GM21515 (cell line): ENCODE results near the gene WNT9A.
"Not testable (repeated sequence)": the region's sequence is repeated elsewhere in the genome, so short reads cannot be mapped to it uniquely, and the experiment has no call there.

Experiments used
- ATAC-seq: cut with Tn5 transposase; IDR thresholded peaks from one replicate; pipeline ENCODE4 v1.9.1; 2021; ENCODE audit not compliant: unreplicated experiment

The WNT9A gene

DNA sequence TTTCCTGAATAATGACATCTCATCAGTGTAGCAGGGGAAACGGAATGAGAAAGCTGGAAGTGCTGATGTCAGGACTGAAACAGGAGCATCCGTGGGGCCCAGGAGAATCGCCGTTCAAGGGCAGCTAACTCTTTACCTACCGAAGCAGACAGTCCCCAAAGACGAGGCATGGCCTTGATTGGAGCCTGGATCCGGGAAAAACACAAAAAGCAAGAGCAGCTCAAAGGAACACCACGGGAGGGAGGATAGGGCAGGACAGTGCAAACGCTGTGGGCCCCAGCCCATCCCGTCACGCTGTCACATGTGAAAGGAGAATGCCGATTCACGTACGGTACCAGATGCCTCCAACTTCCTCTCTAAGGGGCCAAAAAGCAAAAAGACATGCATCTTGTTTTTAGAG lies 34.9 kb downstream of the WNT9A start:
- ATAC-seq, result no peak

DNA sequence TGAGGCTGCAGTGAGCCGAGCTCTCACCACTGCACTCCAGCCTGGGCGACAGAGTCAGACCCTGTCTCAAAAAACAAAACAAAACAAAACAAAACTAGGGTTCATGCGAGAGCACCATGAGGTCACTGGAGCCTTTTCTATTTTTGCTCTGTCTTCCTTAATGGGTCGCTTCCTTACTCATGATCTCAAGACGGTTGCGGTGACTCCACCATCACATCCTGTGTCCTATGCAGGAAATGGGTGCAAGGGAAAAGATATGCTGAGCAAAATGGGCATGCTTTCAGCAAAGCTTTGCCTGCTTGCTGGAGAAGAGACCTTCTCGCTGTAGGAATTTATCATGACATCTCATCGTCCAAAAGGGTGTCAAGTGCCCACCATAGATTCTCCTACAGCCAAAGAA lies 36.4 kb downstream of the WNT9A start:
- ATAC-seq, result no peak

DNA sequence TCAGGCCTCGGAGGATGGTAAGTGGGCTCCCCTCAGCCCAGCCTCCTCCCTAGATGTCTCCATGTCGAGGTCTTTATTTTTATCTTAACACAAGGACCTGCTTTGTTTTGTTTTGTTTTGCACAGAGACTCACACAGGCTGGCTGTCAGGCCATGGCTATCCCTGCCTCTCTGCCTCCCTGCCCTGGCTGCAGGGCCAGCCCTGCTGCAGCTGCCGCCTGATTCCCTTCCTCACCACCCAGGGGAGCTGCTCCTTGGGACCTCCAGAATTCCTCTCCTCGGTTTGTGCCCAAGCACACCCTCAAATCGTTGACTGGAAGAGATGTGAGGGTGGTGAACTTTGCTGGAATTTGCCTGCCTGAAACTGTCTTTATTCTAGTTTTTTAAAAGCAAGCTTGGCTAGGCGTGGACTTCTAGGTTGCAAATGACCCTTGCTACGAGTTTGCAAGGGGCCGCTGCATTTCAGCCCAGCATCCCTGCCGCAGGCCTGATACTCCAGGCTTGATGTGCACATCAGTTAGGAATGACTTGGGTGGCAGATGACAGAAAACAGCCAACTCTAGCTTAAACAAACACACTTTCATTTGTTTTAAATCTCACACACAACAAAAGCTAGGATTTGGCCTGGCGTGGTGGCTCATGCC lies 37.1 kb downstream of the WNT9A start:
- no peak for ATAC-seq

DNA sequence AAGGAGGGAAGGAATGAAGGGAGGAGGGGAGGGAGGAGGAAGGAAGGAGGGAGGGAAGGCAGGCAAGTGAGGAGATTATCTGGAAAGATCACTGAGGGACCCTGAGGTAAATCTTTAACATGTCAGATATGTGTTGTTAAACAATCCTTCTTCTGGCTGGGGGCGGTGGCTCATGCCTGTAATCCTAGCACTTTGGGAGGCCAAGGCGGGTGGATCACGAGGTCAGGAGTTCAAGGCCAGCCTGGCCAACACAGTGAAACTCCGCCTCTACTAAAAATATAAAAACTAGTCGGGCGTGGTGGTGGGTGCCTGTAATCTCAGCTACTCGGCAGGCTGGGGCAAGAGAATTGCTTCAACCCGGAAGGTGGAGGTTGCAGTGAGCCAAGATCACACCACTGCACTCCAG lies 37.8 kb downstream of the WNT9A start:
- not testable (repeated sequence) for ATAC-seq

DNA sequence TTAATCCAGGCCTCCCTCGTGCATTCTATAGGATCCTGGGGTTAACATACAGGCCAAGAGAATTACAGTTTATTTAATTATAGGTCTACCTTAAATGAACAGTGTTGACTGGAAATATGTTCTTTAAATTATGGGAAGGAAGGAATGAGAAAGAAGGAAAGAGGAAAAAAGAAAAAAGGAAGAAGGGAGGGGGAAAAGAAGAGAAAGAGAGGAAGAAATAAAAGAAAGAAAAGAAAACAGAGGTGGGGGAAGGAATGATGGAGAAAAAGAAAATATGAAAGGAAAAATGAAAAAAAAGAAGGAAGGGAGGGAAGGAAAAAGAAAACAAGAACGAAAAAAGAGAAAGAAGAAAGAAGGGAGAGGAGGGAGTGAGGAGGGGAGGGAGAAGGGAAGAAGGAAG lies 38.5 kb downstream of the WNT9A start:
- no peak for ATAC-seq

DNA sequence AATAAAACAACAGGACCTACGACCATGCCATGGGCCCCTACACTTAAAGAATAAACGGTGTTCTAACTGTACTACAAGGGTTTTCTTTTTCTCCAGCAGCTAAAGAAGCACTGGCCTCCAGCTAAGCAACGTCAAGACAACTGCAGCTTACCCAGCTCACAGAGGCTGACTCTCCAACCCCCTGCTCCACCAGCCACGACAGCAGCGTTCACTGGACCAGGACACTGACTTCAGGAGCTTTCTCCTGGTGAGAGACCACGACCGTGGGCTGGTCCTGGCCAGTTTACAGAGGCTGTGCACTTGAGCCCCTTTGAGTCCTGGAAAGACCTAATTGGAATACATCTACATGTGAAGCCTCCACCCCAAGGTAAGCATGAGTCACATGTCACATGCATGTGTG lies 39.4 kb downstream of the WNT9A start:
- no peak for ATAC-seq

DNA sequence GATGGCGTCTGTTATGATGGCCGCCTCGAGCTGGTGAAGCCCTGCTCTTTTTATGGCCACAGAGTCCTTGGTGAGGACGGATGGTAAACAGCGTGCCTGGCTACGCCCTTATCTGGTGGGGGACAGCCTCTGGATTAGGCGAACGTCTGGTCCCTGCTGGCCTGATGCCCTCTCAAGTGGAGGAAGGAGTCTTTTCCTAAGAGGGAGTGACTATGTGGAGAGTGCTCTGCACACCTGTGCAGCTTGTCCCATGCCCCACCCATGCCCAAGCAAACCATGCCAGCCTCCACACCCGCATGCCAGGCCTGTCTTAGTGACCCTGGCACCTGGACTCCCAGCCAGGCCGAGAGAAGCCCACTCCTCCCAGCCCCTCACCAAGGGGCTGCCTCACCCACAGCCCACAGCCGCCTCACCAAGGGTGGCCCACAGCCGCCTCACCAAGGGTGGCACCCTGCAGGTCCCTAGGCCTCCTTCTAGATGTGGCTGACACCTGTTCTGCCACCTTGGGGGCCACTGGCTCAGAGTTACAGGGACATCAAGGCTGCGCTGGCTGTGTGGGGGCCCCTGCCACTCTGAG lies 40.2 kb downstream of the WNT9A start:
- no peak for ATAC-seq

DNA sequence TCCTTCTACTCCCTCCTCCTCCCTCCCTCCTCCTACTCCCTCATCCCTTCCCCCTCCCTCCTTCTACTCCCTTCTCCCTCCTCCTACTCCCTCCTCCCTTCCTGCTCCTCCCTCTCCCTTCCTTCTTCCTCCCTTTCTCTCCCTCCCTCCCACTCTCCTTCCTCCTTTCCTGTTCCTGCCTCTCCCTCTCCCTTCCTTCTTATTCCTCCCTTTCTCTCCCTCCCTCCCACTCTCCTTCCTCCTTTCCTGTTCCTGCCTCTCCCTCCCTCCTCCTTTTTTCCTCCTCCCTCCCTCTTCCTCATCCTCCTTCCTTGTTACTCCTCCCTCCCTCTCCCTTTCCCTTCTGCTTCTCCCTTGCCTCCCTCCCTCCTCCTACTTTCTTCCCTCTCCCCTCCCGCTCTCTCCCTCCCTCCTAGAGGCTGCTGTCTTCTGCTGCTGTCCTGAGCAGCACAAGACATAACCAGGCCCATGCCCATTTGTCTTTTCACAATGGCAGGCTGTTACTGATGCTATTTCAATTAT lies 41.1 kb downstream of the WNT9A start:
- no peak for ATAC-seq

DNA sequence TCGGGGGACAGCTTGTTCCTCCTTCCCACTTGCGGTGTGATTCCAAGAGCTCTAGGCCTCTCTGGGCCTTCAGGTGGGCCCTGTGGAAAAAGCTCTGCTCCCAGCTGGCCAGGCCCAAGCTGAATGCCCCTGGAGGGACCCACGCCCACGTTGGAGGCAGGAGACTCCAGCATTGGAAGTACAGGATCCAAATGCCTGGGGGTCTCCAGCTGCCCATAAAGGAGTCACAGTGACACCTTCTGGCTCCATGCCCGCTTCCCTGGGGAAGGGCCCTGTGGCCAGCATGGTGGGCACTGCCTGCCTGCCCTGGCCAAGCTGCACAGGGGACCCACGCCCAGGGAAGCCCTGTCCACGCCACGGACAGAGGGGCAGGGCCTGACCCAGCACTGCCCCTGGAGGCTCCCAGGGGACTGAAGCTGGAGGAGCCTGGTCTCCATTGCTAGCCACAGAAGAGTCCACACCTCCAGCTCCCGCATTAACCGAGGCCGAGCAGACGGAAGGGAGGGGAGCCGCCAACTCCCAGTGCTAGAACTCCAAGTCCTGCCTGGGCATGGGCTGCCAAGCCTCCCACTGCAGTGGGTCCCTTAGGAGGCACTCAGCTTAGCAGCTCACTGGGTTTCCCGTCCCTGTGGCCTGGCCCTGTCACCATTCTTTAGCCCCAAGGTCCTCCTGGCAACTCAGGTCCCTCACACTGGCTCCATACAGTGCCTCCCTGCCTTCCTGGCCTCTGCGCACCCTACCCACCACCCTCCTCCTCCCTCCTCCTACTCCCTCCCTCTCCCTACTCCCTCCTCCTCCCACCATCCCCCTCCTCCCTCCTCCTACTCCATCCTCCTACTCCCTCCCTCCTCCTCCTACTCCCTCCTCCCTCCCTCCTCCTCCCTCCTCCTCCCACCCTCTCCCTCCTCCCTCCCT lies 41.9 kb downstream of the WNT9A start:
- ATAC-seq, result no peak

DNA sequence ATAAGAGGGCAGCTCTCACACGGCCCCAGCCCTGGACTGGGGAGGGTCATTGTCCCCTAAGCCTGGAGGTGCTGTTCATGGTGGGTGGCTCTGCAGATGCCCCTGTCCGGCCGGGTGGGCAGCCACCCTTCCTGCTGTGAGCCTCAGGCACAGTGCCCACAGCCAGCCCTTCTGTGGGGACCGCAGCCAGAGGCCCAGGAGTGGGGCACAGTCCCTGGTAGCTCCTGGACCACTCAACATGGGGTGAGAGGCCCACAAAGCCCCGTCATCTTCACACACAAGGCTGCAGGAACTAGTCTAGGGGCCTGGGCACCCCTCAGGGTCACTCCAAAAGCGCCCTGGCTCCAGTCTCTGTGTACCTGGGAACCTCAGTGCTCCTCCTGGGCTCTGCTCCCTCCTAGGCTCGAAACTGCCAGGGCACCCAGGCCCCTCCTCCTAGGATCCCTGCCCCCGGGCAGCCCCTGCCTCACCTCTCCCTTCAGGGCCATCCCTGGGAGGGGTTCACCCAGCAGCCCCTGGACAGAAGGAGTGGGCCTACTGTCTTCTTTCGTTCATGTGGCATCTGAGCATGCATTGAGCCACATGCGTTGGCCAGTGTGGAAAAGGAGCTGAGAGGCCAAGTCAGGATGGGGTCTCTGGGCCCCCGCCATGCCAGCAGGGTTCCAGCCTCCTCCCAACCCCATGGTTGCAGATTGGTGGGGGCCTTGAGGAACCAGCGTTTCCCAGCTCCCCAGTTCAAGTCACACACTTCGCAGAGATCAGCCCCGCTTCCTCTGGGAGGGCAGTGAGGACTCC lies 43.0 kb downstream of the WNT9A start:
- no peak for ATAC-seq

DNA sequence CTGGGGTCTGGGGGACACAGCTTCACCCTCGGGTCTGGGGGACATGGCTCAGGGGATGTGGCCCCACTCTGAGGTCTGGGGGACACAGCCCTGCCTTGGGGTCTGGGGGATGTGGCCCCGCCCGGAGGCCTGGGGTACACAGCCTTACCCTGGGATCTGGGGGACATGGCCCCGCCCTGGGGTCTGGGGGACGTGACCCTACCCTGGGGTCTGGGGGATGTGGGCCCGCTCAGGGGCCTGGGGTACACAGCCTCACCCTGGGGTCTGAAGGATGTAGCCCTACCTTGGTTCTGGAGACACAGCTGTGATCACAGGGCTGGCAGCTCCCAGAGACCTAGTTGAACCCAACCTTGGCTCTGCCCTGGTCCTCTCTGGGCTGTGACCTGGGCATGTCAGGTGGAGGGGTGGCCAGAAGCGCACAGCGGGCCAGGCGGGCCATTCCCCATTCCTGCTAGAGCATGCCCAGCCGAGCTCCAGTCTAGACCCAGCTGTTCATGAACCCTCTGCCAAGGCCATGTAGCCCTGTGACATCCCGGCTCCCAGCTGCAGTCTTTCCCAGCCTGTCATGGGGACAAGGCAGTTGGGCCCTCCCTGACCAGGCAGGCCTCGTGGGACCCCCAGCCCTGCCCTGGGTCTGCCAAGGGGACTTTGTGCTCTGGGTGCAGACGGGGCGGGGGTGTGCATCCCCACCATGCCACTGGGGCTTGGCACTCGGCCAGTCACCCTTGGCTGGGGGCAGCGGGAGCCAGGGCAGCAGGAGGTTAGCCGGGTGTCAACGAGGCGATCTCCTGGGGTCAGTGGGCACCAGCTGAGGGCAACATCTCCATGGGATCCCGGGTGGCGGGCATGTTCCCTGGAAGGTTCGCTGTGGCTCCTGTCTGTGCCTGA lies 43.9 kb downstream of the WNT9A start:
- no peak for ATAC-seq

DNA sequence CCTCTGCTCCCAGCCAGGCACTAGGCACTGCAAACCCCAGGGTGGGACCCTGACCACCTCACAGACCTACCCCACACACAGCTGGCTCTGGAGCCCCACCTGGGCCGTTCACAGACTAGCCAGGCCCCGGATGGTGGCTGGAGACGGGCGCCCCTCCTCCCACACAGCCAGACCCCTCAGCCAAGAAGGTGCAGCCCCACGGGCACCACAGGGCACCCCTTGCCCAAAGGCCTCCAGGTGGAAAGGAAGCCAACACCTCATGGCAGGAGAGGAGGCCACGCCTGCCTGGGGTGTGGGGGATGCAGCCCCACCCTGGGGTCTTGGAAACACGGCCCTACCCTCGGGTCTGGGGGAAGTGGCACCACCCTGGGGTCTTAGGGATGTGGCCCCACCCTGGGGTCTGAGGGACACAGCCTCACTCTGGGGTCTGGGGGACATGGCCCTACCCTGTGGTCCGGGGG lies 44.6 kb downstream of the WNT9A start:
- ATAC-seq, result no peak

DNA sequence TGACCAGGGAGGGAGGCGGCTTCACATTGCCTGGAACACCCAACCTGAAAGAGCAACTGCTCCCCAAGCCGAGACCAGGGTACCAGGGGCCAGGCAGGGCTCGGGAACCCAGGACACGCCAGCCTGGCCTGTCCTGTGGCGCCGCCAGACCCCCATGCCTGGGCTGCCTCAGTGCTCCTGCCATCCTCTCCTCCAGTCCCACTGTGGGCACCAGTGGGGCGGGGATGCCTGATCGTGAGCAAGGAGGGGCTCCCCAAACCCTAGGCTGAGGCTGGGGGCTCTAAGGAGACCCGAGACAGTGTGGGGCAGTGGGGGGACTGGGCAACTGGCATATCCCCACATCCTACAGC lies 45.1 kb downstream of the WNT9A start:
- ATAC-seq, result no peak

DNA sequence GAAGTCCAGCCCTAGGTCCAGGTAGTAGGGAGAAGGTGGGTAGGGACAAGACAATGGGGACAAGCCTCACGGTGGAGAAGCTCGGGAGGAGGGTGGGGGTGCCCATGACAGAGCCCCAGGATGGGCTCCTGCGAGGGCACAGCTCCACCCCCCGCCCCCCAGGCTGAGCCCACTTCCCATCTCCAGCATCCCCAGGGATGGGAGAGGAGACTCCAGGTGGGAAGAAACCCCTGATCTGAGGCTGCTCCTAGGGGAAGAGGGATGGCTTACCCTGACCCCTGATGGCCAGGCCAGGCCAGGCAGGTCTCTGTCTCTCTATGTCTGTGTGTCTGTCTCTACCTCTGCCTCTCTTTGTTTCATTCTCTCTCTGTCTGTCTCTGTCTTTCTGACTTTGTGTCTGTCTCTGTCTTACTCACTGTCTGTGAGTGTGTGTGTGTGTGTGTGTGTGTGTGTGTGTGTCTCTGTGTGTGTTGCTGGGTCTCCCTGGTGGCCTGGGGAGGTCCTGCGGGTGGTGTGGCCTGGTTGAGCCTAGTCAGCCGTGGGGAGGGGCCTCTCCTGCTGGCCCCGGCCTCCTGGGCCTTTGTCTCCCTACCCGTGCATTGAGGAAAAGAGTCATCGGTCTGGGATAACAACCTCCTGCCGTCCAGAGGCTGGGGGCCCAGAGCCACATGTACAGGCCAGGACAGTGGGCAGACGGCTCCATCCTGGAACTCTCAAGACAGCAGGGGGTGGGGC lies 45.7 kb downstream of the WNT9A start:
- no peak for ATAC-seq

DNA sequence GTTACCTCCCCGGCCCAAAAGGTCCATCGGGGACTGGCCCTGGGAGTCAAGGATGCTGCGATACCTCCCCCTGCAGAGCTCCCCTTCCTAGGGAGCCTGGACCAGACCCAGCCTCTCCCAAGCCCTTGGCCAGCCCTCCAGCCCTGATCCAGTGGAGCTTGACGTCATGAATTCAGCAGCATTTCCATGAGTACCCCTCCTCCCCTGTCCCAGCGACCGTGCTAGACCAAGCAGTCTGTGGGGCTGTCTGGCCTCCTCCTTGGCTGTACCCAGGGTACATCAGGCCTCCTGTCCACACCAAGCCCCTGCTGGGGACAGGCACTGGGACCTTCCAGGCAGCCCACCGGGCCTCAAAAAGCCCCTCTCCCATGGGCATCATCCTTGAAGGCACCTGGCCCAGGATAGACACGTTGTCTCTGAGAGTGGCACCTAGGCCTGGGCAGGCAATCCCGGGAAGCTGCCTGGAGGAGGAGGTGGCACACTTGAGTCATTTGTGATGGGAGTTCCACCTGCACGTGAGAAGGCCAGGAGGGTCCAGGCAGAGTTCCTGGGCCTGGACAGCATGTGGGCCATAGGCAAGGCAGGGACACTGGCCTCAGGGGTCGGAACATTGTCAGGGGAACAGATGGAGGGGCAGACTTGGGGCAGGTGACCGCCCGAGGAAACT lies 46.4 kb downstream of the WNT9A start:
- ATAC-seq, result no peak

DNA sequence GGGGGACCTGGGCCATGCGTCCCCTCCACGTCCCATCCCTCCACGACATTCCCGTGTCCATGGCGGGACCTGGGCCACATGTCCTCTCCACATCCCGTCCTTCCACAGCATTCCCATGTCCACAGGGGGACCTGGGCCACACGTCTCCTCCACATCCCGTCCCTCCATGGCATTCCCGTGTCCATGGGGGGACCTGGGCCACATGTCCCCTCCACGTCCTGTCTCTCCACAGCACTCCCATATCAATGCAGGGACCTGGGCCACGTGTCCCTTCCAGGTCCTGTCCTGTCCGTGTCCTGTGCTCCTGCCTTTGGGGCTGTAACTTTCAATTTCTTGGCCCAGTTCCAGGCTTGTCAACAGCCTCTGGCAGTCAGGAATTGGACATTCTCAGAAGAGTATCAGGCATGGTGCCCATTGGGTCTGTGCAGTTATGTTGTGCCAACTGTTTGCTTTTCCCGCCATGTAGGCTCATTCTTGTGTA lies 47.1 kb downstream of the WNT9A start:
- ATAC-seq, result no peak

DNA sequence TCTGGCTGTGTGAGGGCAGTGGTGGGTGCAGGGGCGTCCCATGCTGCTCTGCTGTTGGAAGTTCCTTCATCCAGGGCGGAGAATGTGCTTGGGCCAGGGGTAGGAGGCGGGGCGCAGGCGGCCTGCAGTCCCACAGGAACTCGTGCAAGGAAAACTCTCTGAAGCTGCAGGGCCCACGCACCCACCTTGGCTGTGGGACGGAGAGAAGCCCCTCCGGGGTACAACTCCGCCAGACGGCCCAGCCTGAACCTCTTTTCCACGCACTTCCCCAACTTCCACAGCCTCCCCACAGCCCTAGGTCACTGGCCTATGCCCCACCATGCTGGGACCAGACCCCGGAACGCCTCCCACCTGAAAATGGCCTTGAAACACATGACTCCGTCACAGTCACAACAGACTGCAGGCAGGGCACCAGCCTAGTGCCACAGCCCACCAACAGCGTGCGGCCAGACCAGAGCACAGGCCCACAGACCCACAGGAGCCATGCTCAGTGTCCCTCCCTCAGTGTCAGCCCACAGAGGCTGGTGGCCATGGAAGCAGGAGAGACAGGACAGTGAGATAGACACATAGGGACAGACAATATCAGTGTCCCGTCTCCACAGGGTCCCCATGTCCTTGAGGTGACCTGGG lies 47.8 kb downstream of the WNT9A start:
- no peak for ATAC-seq

DNA sequence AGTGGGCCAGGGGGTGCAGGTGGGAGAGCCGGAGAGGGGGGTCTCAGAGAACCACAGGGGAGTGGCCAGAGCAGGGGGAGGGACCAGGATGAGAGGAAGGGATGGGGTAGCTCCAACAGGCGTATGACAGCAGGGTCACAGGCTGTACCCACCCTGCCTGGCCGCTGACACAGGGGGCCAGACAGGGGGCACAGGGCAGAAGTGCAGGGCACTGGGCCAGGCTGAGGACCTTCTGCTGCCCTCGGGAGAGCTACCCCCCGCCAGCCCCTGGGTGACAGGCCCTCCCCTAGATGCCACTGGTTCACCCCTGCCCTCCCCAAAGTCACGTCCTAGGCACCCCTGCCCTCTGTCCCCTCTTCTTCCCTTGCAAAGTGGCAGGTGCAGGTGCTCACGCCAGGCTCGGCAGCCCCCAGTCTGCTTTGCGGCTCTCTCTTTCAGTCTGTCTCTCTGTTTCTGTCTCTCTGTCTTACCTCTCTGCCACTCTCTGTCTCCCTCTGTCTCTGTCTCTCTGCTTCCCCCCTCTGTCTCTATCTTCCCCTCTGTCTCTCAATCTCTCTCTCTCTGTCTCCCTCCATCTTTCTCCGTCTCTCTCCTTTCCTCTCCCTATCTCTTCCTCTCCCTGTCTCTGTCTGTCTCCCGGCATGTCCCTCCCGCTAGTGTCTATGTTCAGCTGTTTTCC lies 48.5 kb downstream of the WNT9A start:
- no peak for ATAC-seq
